Smooth muscle cell (in vitro differentiated cells): Measurements from ENCODE around the gene GXYLT2. TPM values are rescaled to one million over a fixed set of nuclear protein-coding genes. Genes with fewer than 3 reads are reported as not detected.

Source experiments
- DNase-seq: peaks from one replicate; lab custom pipeline; 2025; ENCODE audit not compliant: unreplicated experiment; lab: John Stamatoyannopoulos, UW
- H2AFZ ChIP-seq: fragments of 200-600 bp; sonication (generic); 2 replicates; pipeline ENCODE4 v1.6.0; 2016; ENCODE audit warnings: antibody characterized with exemption, low read depth, mild to moderate bottlenecking
- H3F3A ChIP-seq: fragments of 200-600 bp; sonication (generic); 2 replicates; pipeline ENCODE4 v1.6.0; 2017; ENCODE audit warnings: antibody characterized with exemption, low read depth
- H3K27ac ChIP-seq: fragments of 200-600 bp; sonication (generic); 2 replicates; pipeline ENCODE4 v1.5.1; 2016; ENCODE audit warnings: low read depth, mild to moderate bottlenecking
- H3K27me3 ChIP-seq: fragments of 200-600 bp; sonication (generic); 2 replicates; pipeline ENCODE4 v1.6.1; 2016; ENCODE audit warnings: low read depth, mild to moderate bottlenecking
- H3K36me3 ChIP-seq: fragments of 200-600 bp; sonication (generic); 2 replicates; pipeline ENCODE4 v1.5.1; 2016; ENCODE audit warnings: low read depth
- H3K4me1 ChIP-seq: fragments of 200-600 bp; sonication (generic); 2 replicates; pipeline ENCODE4 v1.5.1; 2016; ENCODE audit warnings: low read depth
- H3K4me2 ChIP-seq: fragments of 200-600 bp; sonication (generic); 2 replicates; pipeline ENCODE4 v1.6.0; 2016; ENCODE audit warnings: mild to moderate bottlenecking
- H3K4me3 ChIP-seq: fragments of 200-600 bp; sonication (generic); 2 replicates; pipeline ENCODE4 v1.5.1; 2016; ENCODE audit warnings: mild to moderate bottlenecking
- H3K79me2 ChIP-seq: fragments of 200-600 bp; sonication (generic); 2 replicates; pipeline ENCODE4 v1.6.0; 2016; ENCODE audit warnings: low read depth, mild to moderate bottlenecking
- H3K9ac ChIP-seq: fragments of 200-600 bp; sonication (generic); 2 replicates; pipeline ENCODE4 v1.6.0; 2016; ENCODE audit warnings: low read depth
- H3K9me3 ChIP-seq: fragments of 200-600 bp; sonication (generic); replicated peaks from 2 replicates; pipeline ENCODE4 v1.5.1; 2016; ENCODE audit warnings: low read depth
- H4K20me1 ChIP-seq: fragments of 200-600 bp; sonication (generic); 2 replicates; pipeline ENCODE4 v1.6.0; 2016; ENCODE audit warnings: low read depth
- WGBS: methylation state at CpG from one replicate; pipeline ENCODE4 v1.1.7; 2016; ENCODE audit warnings: low lambda C conversion rate; 5-methylcytosine and 5-hydroxymethylcytosine counted together
- polyA plus RNA-seq: library from polyadenylated mRNA; unstranded; fragments of >200 nt; fragmentation: Nextera tagmentation; extraction: Ambion mirVana; gene quantifications from 2 replicates; pipeline ENCODE4 v1.2.1, GENCODE V29; 2016
- total RNA-seq: library from RNA; depleted of rRNA; stranded (reverse); fragments of >200 nt; gene quantifications from 2 replicates; pipeline ENCODE4 v1.2.3, GENCODE V29; 2014
- TF ChIP-seq, protein P1 (sequence below): fragments of 200-600 bp; sonication (generic); IDR thresholded peaks from 2 replicates; pipeline ENCODE4 v1.5.1; 2017; ENCODE audit warnings: borderline replicate concordance, mild to moderate bottlenecking, antibody characterized with exemption; ENCODE audit not compliant: insufficient read depth, poor library complexity, severe bottlenecking

GXYLT2 gene
- total and polyA plus RNA-seq, 2 experiments from 2014 or later = 17.0 to 19.0 TPM

GRCh38 chr3:72862314-72863090 is 25.3 kb upstream of the GXYLT2 start:
- Histone ChIP-seq H4K20me1 (no peaks in the 10 kb centered on the region), H3F3A (no peaks in the 10 kb centered on the region), H3K4me2 (no peak overlapping the region), H3K9ac (no peak overlapping the region), H3K9me3 (no peaks in the 10 kb centered on the region), H3K36me3 (no peaks in the 10 kb centered on the region), H3K27me3 (no peaks in the 10 kb centered on the region), H3K4me3 (no peak overlapping the region), H2AFZ (no peak overlapping the region), H3K27ac (no peak overlapping the region), H3K4me1 (no peaks in the 10 kb centered on the region), H3K79me2 (no peaks in the 10 kb centered on the region)
- 77% methylated on average over 7 of the region's 7 CpGs for WGBS
- TF ChIP-seq, protein P1, sequence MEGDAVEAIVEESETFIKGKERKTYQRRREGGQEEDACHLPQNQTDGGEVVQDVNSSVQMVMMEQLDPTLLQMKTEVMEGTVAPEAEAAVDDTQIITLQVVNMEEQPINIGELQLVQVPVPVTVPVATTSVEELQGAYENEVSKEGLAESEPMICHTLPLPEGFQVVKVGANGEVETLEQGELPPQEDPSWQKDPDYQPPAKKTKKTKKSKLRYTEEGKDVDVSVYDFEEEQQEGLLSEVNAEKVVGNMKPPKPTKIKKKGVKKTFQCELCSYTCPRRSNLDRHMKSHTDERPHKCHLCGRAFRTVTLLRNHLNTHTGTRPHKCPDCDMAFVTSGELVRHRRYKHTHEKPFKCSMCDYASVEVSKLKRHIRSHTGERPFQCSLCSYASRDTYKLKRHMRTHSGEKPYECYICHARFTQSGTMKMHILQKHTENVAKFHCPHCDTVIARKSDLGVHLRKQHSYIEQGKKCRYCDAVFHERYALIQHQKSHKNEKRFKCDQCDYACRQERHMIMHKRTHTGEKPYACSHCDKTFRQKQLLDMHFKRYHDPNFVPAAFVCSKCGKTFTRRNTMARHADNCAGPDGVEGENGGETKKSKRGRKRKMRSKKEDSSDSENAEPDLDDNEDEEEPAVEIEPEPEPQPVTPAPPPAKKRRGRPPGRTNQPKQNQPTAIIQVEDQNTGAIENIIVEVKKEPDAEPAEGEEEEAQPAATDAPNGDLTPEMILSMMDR = no peak
- no peak for DNase-seq

GRCh38 chr3:72872183-72872582 is 15.7 kb upstream of the GXYLT2 start:
- H3K4me2 ChIP-seq = peak overlapping the region; percentile 19

GRCh38 chr3:72887343-72887704 is 522 bp upstream of the GXYLT2 start:
- Histone ChIP-seq H3K4me2 (peak overlapping the region; percentile 100), H2AFZ (peak overlapping the region; percentile 98), H3K79me2 (no peaks in the 10 kb centered on the region), H3K36me3 (no peaks in the 10 kb centered on the region), H3K4me3 (peak overlapping the region; percentile 84), H3K4me1 (peaks cover 32% of the 10 kb centered on the region), H3K27ac (peak overlapping the region; percentile 81), H4K20me1 (no peaks in the 10 kb centered on the region), H3K27me3 (no peaks in the 10 kb centered on the region), H3F3A (peaks cover 23% of the 10 kb centered on the region), H3K9me3 (no peaks in the 10 kb centered on the region), H3K9ac (peak overlapping the region; percentile 65)
- DNase-seq = no peak
- WGBS = 4% methylated on average over 7 of the region's 7 CpGs
- TF ChIP-seq, protein P1 = no peak

More at GRCh38 chr3:72872183-72872582, 15.7 kb upstream of the GXYLT2 start:
- H3K36me3 ChIP-seq = no peaks in the 10 kb centered on the region
- H3K4me1 ChIP-seq = no peaks in the 10 kb centered on the region
- H3K79me2 ChIP-seq = no peaks in the 10 kb centered on the region
- H2AFZ ChIP-seq = no peak overlapping the region
- H3K4me3 ChIP-seq = no peak overlapping the region
- no peak for DNase-seq
- H3K27ac ChIP-seq = peak overlapping the region; percentile 24
- TF ChIP-seq, protein P1 = no peak
- H3K27me3 ChIP-seq = peaks cover 11% of the 10 kb centered on the region
- H4K20me1 ChIP-seq = no peaks in the 10 kb centered on the region
- WGBS = 44% methylated on average over 5 of the region's 5 CpGs
- H3F3A ChIP-seq = no peaks in the 10 kb centered on the region
- no peaks in the 10 kb centered on the region for H3K9me3 ChIP-seq
- no peak overlapping the region for H3K9ac ChIP-seq
